ENCODE data around the gene BLVRA.

The BLVRA gene

DNA sequence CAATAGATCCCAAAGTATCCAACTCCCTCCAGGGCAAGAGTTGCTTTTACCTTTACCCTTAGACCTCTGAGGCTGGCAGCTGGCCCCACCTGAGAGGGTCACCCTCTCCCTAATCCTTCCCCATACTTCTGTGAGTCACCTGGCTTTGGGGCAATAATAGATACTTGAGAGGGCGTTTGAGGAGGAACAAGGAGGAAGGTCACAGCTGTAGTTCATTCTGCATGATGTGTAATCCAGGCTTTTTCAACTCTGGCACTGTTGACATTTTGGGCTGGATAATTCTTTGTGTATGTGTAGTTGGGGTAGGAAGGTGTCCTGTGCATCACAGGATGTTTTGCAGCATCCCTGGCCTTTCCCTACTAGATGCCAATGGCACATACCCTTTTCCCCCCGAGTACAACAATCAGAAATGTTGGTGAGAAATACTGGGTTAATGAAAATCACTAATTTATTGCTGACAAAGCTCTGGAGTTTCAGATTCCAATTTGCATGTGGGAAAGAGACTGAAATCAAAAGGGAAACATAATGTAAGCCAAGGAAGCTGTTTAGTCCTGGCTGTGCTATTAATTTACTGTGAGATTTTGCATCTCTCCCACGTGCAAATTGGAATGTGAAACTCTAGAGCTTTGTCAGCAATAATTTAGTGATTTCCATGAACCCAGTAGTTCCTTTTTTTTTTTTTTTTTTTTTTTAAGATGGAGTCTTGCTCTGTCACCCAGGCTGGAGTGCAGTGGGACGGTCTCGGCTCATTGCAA lies 3.6 kb downstream of the BLVRA start:
- TF ChIP-seq, protein P1, sequence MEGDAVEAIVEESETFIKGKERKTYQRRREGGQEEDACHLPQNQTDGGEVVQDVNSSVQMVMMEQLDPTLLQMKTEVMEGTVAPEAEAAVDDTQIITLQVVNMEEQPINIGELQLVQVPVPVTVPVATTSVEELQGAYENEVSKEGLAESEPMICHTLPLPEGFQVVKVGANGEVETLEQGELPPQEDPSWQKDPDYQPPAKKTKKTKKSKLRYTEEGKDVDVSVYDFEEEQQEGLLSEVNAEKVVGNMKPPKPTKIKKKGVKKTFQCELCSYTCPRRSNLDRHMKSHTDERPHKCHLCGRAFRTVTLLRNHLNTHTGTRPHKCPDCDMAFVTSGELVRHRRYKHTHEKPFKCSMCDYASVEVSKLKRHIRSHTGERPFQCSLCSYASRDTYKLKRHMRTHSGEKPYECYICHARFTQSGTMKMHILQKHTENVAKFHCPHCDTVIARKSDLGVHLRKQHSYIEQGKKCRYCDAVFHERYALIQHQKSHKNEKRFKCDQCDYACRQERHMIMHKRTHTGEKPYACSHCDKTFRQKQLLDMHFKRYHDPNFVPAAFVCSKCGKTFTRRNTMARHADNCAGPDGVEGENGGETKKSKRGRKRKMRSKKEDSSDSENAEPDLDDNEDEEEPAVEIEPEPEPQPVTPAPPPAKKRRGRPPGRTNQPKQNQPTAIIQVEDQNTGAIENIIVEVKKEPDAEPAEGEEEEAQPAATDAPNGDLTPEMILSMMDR (IDR thresholded peaks at IDR 0.05; ENCODE audit: control extremely low read depth, extremely low read depth, low read depth, missing control alignments) = no peak
- POLR2A ChIA-PET = interaction anchor here (0.8 to 1.6 kb wide), 3 partner anchors 26 to 180 kb away, joined by 3 to 6 read pairs (median 6); partner anchors contain the start of gene STK17A
- CTCF ChIA-PET = interaction anchor here (1.5 to 5.6 kb wide), 4 partner anchors 17 to 181 kb away, joined by 3 to 35 read pairs (median 6); partner anchors contain the start of gene STK17A
- DNase-seq (ENCODE audit: extremely low spot score) = no peak

- DNase-seq (ENCODE audit: extremely low spot score) = no peak
- ChIA-PET POLR2A (interaction anchor here (1.1 kb wide), 1 partner anchor 180 kb away, joined by 3 read pairs; the partner anchor contains the start of gene STK17A), CTCF (interaction anchor here (2.0 to 5.6 kb wide), 2 partner anchors 27 to 182 kb away, joined by 9 to 35 read pairs; partner anchors contain the start of gene STK17A)
- TF ChIP-seq, protein P1 (IDR thresholded peaks at IDR 0.05; ENCODE audit: control extremely low read depth, extremely low read depth, low read depth, missing control alignments) = no peak
Observed at GRCh38 chr7:43763183-43763582, 4.7 kb downstream of the BLVRA start.

GRCh38 chr7:43764039-43764761 lies 5.7 kb downstream of the BLVRA start:
- DNase-seq (ENCODE audit: extremely low spot score) = peak; percentile 65
- ChIA-PET POLR2A (interaction anchor here (1.9 kb wide), 1 partner anchor 181 kb away, joined by 4 read pairs; the partner anchor contains the start of gene STK17A), CTCF (interaction anchor here (0.9 to 1.9 kb wide), 8 partner anchors 9 to 182 kb away, joined by 3 to 11 read pairs (median 3); partner anchors contain the start of gene STK17A)
- TF ChIP-seq, protein P1 (IDR thresholded peaks at IDR 0.05; ENCODE audit: control extremely low read depth, extremely low read depth, low read depth, missing control alignments) = no peak

- ChIA-PET POLR2A (interaction anchor here (1.9 kb wide), 1 partner anchor 182 kb away, joined by 4 read pairs; the partner anchor contains the start of gene STK17A), CTCF (interaction anchor here (0.9 to 1.9 kb wide), 9 partner anchors 10 to 1821 kb away, joined by 3 to 11 read pairs (median 3); partner anchors contain the start of gene STK17A)
- TF ChIP-seq, protein P1 (IDR thresholded peaks at IDR 0.05; ENCODE audit: control extremely low read depth, extremely low read depth, low read depth, missing control alignments) = no peak
- no peak for DNase-seq (ENCODE audit: extremely low spot score)
Observed at GRCh38 chr7:43764807-43765491, 6.5 kb downstream of the BLVRA start.

DNA sequence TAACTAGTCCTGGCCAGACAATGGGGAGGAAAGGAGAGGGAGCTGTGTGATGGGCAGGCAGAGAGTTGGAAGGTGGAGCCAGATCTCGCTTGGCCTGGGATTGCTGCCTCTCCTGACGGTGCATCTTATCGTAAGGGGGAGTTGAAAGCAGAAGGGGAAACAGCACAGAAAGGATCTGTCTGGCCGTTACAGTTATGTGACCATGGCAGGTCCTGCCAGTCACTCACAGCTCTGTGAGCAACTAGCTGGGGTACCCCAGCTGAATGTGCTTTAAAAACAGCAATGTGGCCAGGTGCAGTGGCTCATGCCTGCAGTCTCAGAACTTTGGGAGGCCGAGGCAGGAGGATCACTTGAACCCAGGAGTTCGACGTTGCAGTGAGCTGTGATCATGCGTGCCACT lies 8.1 kb downstream of the BLVRA start:
- CTCF ChIA-PET = interaction anchor here (1.4 to 1.6 kb wide), 3 partner anchors 8 to 184 kb away, joined by 3 read pairs; partner anchors contain the start of genes BLVRA and STK17A
- TF ChIP-seq, protein P1 (IDR thresholded peaks at IDR 0.05; ENCODE audit: control extremely low read depth, extremely low read depth, low read depth, missing control alignments) = no peak
- POLR2A ChIA-PET = no interaction called here
- no peak for DNase-seq (ENCODE audit: extremely low spot score)

Measured in GM10248 (cell line).